Adrenal gland (tissue), 12 donors: ENCODE results near the gene ROBO4. TPM values are rescaled to one million over a fixed set of nuclear protein-coding genes. Genes with fewer than 3 reads are reported as not detected.

ENCODE experiments used
- DNase-seq, 7 donors: peaks; one replicate each; pipeline ENCODE4 v3.0.0-alpha.2; 2019 to 2020
- H3K27ac ChIP-seq, 5 donors: fragments of 200-600 bp; sonication (generic) in 4 of 5; 1 replicate in 3 of 5; 2 replicates in 2 of 5; pipeline versions ENCODE4 v1.5.1 to v1.8.0; 2016 to 2020; ENCODE audit warnings: mild to moderate bottlenecking in 1 of 5
- H3K27me3 ChIP-seq: fragments of 200-600 bp; 2 replicates; pipeline ENCODE4 v1.8.0; 2021
- H3K36me3 ChIP-seq, 2 donors: fragments of 200-600 bp; replicated peaks in 1 of 2; 1 replicate in 1 of 2; 2 replicates in 1 of 2; pipeline versions ENCODE4 v1.5.1 to v1.8.0; 2018 to 2022
- H3K4me1 ChIP-seq, 2 donors: fragments of 200-600 bp; replicated peaks in 1 of 2; 1 replicate in 1 of 2; 2 replicates in 1 of 2; pipeline versions ENCODE4 v1.5.1 to v1.8.0; 2018 to 2021
- H3K4me3 ChIP-seq, 4 donors: fragments of 200-600 bp; sonication (generic) in 3 of 4; one replicate each; pipeline ENCODE4 v1.5.1; 2016 to 2018
- H3K9me3 ChIP-seq, 3 donors: fragments of 200-600 bp; sonication (generic) in 1 of 3; replicated peaks in 1 of 3; 1 replicate in 2 of 3; 2 replicates in 1 of 3; pipeline versions ENCODE4 v1.5.1 to v1.8.0; 2016 to 2021
- CTCF ChIP-seq, 6 experiments: fragments of 450-650 bp in 4 of 6; fragments of 200-600 bp in 2 of 6; sonication (generic) in 1 of 6; IDR thresholded peaks; 1 replicate in 5 of 6; 2 replicates in 1 of 6; pipeline versions ENCODE4 v1.5.1 to v1.8.0; 2016 to 2021; ENCODE audit warnings: antibody characterized with exemption in 6 of 6, mild to moderate bottlenecking in 2 of 6, moderate library complexity in 1 of 6
- POLR2A ChIP-seq, 2 donors: fragments of 450-650 bp; IDR thresholded peaks; one replicate each; pipeline ENCODE4 v1.6.1; 2017; ENCODE audit warnings: antibody characterized with exemption in 2 of 2, mild to moderate bottlenecking in 2 of 2, moderate library complexity in 1 of 2
- WGBS, 4 donors: extraction: QIAGEN DNeasy Blood & Tissue Kit in 2 of 4; methylation state at CpG; one replicate each; pipeline versions ENCODE4 v1.1.5 to v1.1.7; 2013 to 2017; 5-methylcytosine and 5-hydroxymethylcytosine counted together
- intact Hi-C, 2 donors: fragments of 100-400 bp; cut with DNase I; formaldehyde crosslinking; loops; one replicate each; pipeline versions ENCODE4 v1.14.1 to v1.15.0; 2022 to 2023
- polyA plus RNA-seq, 3 donors: library from polyadenylated mRNA; stranded (reverse); fragments of 200-250 nt in 2 of 3; fragments of 350-450 nt in 1 of 3; fragmentation: Illumina TruSeq in 1 of 3; extraction: RNeasy Lipid Tissue Mini Kit (QIAGEN cat#74804) in 1 of 3; gene quantifications; one replicate each; pipeline ENCODE4 v1.2.3, GENCODE V29; 2013 to 2014
- total RNA-seq, 9 donors: library from RNA; depleted of rRNA in 4 of 9; stranded (reverse); fragments of >200 nt in 4 of 9; fragments of 120-200 nt in 1 of 9; fragmentation: NEBNext Ultra II Directional in 1 of 9; extraction: Animal tissue kit (Norgen Biotek cat#: 25700) in 1 of 9; gene quantifications; one replicate each; pipeline versions ENCODE4 v1.1.0 to v1.2.4, GENCODE V29; 2013 to 2023
- donor health status: healthy with polysubstance abuse.
- donor health status: Bipolar disorder and iron deficiency.
- donor health status: DM: yes; HTN: yes; CAD: no.
- donor health status: DM: no; HTN: no; CAD: no.
- donor health status: DM: no; HTN: no; CAD: no.
- donor health status: DM: yes; HTN: yes; CAD: no.

ROBO4 gene
- total and polyA plus RNA-seq, 12 donors = 4.6 to 40.7 (median 19.5) TPM

GRCh38 chr11:124863137-124863825, 34.4 kb downstream of the ROBO4 start:
- H3K27ac ChIP-seq = no peak overlapping the region
- no peak for TF ChIP-seq CTCF (IDR thresholded peaks at IDR 0.05)
- no peak for TF ChIP-seq POLR2A (IDR thresholded peaks at IDR 0.05)
- peak in 6 of 7 donors; percentile 61 to 77 (median 70) for DNase-seq
- peak overlapping the region in 1 of 4 donors; percentile 46 for H3K4me3 ChIP-seq
- H3K27me3 ChIP-seq = peaks cover 73% of the 10 kb centered on the region
- 2 to 3% (median 3%) methylated on average over 14 to 31 of the region's 31 CpGs for WGBS, 4 donors
- H3K4me1 ChIP-seq = peaks cover 15 to 19% of the 10 kb centered on the region in 2 donors
- intact Hi-C loops = no loop called here
- no peaks in the 10 kb centered on the region for H3K36me3 ChIP-seq
- no peaks in the 10 kb centered on the region for H3K9me3 ChIP-seq

DNA sequence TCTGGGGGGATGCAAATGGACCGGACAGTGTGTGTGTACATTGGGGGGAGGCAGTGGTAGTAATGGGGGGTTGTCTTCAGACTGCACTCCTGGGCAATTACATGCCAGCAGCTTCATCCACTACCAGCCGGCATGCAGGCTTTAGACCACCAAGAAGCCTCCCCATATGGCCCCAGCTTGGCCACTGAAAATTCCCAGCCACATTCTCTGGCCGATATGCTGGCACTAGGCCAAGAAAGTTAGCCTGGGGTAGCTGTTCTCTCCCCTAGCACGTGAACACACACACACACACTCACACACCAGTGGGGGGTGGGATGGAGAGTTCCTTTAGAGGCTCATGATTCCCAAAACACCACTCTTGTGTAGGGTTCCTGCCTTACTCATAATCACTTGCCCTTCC, 36.0 kb downstream of the ROBO4 start:
- no peaks in the 10 kb centered on the region for H3K9me3 ChIP-seq
- no peak overlapping the region for H3K4me3 ChIP-seq
- H3K4me1 ChIP-seq = peaks cover 15 to 19% of the 10 kb centered on the region in 2 donors
- H3K36me3 ChIP-seq = no peaks in the 10 kb centered on the region
- H3K27ac ChIP-seq = no peak overlapping the region
- intact Hi-C loops = no loop called here
- no peak for DNase-seq
- WGBS, 4 donors = 17 to 32% (median 29%) methylated on average over 2 to 4 of the region's 4 CpGs
- TF ChIP-seq POLR2A (IDR thresholded peaks at IDR 0.05) (no peak), CTCF (IDR thresholded peaks at IDR 0.05) (no peak)
- peaks cover 71% of the 10 kb centered on the region for H3K27me3 ChIP-seq

DNA sequence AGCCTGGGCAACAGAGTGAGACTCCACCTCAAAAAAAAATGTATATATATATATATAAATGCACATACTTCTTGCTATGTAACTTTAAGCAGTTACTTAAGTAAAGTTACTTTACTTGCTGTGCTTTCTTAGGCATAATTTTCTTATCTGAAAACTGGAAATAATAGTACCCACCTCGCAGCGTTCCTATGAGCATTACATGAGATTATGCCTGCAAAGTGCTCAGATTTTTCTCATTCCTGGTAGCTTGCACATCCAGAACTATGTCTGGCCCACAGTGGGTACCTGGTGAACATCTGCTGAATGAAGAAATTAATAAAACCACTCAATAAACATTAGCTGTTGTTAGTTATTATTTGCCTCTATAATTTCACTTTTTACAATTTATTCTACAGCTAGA, 38.5 kb downstream of the ROBO4 start:
- H3K27me3 ChIP-seq = peaks cover 52% of the 10 kb centered on the region
- intact Hi-C loops = no loop called here
- WGBS, 4 donors = 72 to 93% (median 88%) methylated on average over 2 of the region's 2 CpGs

More for the DNA sequence above, 38.5 kb downstream of the ROBO4 start:
- no peak for TF ChIP-seq CTCF (IDR thresholded peaks at IDR 0.05)
- TF ChIP-seq POLR2A (IDR thresholded peaks at IDR 0.05) = no peak
- Histone ChIP-seq H3K4me1 (peaks cover 5 to 9% of the 10 kb centered on the region in 2 donors), H3K9me3 (no peaks in the 10 kb centered on the region), H3K36me3 (no peaks in the 10 kb centered on the region), H3K27ac (no peak overlapping the region), H3K4me3 (no peak overlapping the region)
- DNase-seq = no peak
